Measurements from ENCODE around the gene ZGRF1.
"Not testable (repeated sequence)": the region's sequence is repeated elsewhere in the genome, so short reads cannot be mapped to it uniquely, and the experiment has no call there.

The ZGRF1 gene

GRCh38 chr4:112545346-112545745 is 91.4 kb downstream of the ZGRF1 start:
- no peak for FAIRE-seq

GRCh38 chr4:112540695-112541094 is 96.0 kb downstream of the ZGRF1 start:
- no peak for FAIRE-seq

DNA sequence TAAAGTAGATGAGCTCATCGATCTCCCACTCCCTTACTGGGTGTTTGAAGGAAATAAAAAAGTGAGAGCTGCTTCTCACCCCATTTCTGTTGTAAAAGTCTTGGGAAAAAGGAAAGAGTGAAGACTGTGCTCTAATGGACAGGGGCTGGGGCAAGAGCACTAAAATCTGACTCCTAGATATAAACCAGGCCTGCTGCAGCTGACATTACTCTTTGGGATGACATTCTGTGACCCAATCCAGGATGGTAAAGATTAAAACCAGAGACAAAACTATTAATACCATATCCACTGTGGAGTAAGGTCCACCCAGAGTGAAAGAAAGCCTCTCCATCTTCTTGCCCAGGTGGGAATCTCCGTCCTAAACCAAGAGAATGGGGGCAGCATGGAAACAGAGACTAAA is 100.6 kb downstream of the ZGRF1 start:
- FAIRE-seq, result no peak

- no peak for FAIRE-seq
Observed at GRCh38 chr4:112532267-112532666, 104.4 kb downstream of the ZGRF1 start.

- no peak for FAIRE-seq
Observed at GRCh38 chr4:112531146-112531545, 105.6 kb downstream of the ZGRF1 start.

GRCh38 chr4:112526061-112526460 is 110.6 kb downstream of the ZGRF1 start:
- no peak for FAIRE-seq

DNA sequence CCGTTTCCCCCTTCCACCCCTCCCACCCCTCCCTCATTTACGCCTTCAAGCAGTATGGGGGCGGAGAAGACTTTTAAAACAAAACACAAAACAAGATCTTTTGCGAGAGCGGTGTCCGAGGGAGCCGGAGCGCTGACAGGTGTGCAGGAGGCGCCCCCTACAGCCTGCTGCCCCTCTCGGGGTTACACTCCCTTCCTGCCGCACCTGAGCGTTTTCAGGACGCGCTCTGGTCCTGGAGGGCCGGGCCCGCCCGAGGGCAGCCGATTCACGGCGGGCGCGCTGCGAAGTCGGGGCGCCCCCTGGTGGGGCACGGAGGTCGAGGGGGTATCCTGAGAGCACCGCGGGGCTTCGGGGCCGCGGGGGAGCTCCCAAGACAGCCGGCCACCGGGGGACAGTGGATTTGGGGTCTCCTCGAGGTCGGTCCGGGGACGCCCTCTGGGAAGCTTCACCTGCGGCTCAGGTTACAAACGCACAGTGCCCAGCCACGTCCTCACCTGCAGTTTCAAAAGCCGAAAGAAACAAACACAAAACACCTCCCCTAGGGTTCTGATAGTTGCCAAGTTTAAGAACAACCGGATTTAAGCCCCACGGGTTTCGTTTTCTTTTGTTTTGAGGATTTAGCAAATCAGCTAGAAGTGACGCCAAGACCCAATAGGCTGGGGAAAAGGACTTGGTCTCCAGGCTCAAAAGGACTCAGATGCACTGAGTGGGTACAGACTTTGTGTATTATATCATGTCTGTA is 112.8 kb downstream of the ZGRF1 start:
- FAIRE-seq, result no peak

DNA sequence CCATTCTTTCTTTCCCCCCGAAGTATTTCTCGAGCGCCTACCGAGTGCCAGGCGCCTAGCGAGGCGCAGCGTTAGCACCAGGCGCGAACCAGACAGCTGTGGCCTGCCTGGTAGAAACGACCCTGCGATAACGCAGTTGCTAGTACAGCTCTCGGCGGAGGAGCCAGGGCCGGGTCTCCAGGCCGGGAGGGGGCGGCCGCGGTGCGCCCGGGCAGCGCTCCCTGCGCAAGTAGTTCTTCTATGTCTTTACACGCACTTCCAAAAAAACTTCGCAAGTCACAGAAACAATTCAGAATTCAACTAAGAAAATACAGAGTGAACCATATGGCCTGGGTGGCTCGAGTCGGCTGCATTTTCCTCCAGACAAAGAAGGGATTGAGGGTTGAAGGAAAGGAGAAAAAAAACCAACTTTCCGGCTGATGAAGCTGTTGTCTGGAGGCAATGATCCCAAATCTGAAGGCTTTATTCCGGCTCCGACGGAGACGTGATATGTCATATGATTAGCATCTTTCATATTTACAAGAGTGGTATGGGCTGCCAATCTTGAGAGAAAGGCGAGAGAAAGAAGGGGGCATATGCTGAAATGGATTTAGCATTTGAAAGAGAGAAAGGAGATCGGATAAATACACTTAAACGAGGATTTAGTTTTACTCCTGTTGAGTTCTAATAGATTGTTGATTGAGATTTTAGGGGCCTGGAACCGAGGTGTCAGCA is 113.5 kb downstream of the ZGRF1 start:
- no peak for FAIRE-seq

DNA sequence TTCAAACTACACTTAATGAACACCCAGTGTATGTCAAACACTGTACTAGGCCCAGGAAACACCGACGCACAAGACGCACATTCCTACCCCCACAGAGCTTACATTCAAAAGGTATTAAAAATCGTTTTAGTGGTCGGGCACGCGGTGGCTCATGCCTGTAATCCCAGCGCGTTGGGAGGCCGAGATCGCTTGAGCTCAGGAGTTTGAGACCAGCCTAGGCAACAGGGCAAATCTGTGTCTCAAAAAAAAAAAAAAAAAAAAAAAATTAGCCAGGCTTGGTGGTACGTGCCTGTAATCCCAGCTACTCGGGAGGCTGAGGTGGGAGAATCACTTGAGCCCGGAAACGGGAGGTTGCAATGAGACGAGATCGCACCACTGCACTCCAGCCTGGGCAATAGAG is 114.3 kb downstream of the ZGRF1 start:
- not testable (repeated sequence) for FAIRE-seq

GRCh38 chr4:112521123-112522023 is 115.3 kb downstream of the ZGRF1 start:
- FAIRE-seq, result no peak

- no peak for FAIRE-seq
Observed at GRCh38 chr4:112520598-112521122, 116.0 kb downstream of the ZGRF1 start.

- FAIRE-seq, result no peak
Observed at GRCh38 chr4:112519689-112520597, 116.8 kb downstream of the ZGRF1 start.

DNA sequence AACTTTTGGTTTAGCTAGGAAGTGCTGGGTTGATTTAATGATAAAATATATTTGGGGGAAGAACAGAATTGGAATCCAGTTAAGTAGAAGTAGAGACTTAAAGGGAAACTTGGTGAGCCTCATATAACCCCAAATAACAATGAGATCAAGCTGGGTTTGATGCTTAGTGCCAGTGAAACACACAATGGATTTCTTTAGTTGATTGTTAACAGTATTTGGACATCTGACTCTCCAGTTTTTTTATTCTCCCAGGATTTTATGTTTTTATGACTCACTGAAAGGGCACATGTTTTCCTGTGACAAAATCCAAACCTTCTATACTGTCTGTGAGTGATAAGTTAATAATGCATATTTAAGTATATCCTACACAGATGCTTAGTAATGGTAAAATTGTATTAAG is 118.0 kb downstream of the ZGRF1 start:
- FAIRE-seq, result no peak

GRCh38 chr4:112517911-112518310 is 118.8 kb downstream of the ZGRF1 start:
- no peak for FAIRE-seq

DNA sequence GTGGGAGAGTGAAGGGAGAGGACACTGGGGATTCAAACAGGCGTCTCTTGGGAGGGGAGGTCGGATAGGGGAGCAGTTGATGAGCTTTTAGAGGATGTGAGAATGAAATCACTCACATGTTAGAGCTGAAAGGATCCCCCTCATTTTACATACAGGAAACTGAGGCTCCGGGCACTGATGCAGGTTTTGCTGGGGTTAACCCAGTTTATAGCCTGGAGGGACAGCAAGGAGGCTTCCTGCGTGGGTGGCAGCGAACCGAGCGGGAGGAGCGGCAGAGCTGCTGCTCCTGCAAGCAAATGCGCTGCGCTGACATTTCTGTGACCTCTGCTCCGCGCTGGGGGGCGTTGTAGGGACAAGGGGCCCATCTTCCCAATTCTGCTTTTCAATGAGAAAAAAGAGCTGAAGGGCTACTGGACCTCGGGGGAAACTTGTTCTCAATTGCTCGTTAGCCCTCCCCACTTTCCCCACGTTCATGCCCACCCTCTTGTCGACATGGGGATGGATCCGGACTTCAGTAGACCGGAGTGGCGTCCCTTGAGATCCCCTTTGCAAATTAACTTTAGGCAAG is 119.6 kb downstream of the ZGRF1 start:
- no peak for FAIRE-seq

DNA sequence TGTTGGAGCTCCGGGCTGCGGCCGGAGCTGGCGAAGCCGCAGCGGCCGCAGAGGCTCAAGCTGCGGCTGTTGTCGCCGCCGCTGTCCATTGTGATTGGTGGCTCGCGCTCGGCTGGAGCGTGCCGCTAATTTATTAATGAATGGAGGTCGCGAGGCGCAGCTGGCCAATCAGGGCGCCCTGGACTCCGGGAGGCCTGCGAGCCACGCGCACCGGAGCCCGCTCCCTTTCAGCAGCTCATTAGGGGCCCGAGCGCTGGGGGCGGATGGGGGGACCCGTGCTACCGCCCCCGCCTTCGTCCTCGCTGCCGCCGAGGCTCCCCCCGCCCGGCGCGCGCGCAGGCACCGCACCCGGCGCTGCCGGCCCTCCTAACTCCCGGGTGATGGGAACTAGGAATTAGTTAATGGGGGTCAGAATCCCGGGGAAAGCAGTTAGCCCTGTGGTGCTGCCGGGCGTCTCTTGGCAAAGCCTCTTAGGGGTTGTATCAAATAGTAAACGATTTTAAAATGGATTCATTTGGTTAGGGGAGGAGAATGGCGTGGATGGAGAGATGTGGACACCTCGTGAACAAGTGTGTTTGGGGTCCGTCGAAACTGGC is 120.1 kb downstream of the ZGRF1 start:
- no peak for FAIRE-seq

DNA sequence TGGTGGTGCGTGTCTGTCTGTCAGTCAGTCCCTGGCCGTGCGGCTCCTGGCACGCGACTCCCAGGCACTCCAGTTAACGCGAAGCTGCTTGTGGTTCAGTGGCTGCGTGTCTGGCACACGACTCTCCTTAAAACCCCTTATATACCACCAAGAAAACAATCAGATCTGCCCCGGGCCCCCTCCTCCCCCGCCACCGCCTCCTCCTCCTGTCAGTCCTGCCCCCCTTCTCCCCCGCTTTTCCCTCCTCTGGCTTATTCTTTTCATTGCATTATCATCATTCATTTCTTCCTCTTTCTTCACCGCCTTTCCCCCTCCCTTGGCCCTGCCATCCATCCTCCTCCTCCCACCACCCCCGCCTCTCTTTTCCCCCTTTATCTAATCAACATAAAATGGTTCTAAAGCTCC is 120.6 kb downstream of the ZGRF1 start, which contains the start of gene NEUROG2:
TSS of gene NEUROG2 (minus strand) at position 115 of the 405 bp plus-strand sequence. CDS start 705 bp downstream, outside the sequence.
- FAIRE-seq, result no peak

- no peak for FAIRE-seq
Observed at GRCh38 chr4:112515198-112516065, 121.3 kb downstream of the ZGRF1 start.

DNA sequence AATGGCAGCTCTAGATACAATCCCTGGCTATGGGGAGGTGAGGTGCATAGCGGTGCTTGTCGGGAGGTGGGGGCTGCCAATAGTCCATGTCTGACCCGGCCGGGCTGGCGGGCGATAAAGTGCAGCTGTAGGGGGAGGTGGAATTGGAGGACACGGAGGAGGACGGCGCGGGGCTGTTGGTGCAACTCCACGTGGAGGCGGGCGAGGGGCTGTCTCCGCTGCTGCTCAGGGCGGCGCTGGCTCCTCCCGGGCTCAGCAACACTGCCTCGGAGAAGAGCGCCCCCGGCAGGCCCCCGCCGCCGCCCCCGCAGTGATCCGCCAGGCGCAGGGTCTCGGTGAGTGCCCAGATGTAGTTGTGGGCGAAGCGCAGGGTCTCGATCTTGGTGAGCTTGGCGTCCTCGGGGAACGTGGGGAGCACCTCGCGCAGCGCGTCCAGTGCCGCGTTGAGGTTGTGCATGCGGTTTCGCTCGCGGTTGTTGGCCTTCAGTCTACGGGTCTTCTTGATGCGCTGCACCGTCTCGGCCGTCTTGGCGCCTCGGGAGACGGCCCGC is 122.0 kb downstream of the ZGRF1 start:
- no peak for FAIRE-seq
